Stimulated activated CD8-positive, alpha-beta memory T cell treated with anti-CD3 and anti-CD28 coated beads, Interleukin-12 subunit alpha, Interleukin-12 subunit beta, amount 100 ng/mL, for 4 hours (primary cell): ENCODE results near the gene CACNA2D3.
"Not testable (repeated sequence)": the region's sequence is repeated elsewhere in the genome, so short reads cannot be mapped to it uniquely, and the experiment has no call there.

Experiments used
- DNase-seq: peaks from one replicate; pipeline ENCODE4 v3.0.0-alpha.2; 2020; ENCODE audit warnings: low read depth

The CACNA2D3 gene

DNA sequence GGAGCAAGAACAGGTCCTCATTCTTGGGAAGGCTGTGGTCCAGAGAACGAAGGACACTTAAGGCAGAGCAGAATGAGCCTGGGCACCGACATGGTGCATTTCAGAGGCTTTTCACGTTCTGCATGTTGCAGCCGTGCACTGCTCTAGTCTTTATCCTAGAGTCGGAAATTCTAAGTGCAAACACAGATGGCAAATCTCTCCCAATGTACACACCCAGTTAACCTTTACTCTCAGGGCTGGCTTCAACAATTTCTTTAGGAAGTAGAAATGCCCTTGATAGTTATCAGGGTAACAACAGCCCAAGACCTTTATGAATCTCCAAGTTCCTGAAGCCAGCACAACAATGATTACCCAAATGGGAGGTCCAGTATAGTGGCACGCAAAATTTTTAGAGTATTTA, 844.6 kb downstream of the CACNA2D3 start:
- no peak for DNase-seq

DNA sequence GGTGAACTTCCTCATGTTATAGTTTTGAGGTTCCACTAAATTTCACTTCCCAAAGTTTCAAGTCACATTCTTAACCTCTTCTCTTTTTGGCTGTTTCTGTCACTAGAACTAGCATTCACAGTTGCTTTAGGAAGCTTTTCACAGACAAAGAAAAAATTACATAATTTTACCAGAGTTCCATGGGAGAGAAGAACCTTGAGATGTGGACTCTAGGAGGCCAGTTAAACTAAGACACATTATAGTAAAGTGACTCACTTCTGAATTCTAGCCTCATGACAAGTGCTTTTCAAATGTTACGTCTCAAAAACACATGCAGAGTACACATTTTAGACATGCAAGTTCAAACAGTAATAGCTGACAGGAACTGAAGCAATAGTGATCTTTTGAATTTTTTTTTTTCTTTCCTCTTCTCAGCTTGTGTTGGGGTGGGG, 845.4 kb downstream of the CACNA2D3 start:
- no peak for DNase-seq

DNA sequence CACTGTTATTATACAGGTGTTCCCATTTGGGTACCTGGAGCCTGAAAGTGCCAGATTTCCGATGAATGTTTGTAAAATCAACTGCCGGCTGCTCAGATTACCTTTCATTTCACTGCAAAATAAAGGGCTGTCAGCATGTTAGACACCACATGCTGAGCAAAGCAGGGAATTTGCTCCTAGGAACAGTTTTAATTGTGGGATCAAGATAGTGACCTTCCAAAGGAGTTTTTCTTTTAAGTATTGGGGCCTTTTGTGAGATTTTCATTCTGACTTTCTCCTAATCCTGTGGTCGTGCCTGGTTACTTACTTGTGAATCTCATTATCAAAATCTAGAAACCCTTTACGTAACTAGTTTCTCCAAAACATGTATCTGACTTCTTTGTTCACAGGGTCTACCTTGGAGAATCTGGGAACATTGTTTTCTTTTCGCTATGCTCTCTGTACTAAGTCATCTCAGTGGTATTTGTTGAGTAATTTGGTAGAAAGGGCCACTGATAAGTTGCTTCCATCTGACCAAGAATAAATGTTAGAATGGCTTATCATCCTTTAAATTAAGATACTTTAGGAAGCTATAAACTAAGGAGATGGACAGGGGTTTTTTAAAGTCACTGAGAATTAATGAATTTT, 846.3 kb downstream of the CACNA2D3 start:
- no peak for DNase-seq

DNA sequence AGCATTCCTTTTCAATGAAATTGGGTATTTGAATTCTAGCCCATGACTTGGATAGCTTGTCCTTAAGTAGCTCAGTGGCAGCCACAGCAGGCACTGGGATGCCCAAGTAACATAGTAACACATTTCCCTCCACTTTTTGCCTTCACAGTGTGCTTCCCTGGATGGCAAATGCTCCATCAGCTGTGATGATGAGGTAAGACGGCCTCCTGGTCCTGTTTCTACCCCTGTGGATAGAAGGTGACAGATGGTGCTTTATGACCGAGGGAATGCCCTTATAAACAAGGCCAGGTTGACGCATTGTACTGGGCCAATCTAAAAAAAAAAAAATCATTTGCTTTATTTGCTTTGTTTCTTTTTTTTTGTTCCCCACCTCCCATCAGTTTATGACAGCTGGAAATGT, 847.3 kb downstream of the CACNA2D3 start:
- no peak for DNase-seq

DNA sequence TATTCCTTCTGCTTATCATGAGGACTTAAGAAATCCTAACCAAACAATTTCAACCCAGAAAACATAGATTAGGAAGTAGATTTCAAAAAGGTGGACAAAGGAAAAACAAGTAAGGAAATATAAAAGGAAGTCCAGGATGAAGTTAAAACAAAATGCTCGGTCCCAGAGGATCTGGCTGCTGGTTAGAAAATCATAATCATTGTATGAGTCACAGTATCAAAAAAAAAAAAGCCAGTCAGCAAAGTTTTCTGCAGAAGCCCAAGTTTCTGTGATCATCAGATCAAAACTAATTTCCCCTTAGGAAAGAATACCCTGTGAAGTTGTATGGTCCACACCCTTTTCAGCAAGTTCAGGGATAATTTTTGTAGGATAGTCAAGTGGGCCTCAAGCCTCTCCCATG, 848.5 kb downstream of the CACNA2D3 start:
- no peak for DNase-seq

DNA sequence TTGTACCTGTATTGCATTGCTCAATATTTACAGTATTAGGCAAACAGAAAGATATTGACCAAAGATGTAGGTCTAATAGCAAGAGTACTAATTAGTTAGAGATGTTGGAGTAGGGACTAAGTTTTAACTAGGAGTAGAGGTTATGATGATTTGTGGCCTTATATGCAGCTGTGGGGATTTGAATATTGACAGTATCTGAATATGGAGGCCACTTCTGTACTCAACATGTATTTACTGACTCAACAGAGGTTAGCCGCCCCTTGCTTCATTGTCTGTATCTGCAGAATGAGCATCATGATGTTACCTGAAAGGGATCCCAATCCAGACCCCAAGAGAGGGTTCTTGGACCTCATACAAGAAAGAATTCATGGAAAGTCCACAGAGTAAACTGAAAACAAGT, 855.1 kb downstream of the CACNA2D3 start:
- DNase-seq: no peak

DNA sequence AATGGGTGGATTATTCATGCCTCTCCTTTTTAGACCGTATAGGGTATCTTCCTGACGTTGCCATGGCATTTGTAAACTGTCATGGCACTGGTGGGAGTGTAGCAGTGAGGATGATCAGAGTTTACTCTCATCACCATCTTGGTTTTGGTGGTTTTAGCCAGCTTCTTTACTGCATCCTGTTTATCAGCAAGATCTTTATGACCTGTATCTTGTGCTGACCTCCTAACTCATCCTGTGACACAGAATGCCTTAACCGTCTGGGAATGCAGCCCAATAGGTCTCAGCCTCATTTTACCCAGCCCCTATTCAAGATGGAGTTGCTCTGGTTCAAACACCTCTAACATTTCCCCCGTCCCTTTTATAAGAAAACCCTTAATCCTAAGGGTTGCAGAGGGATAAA, 855.6 kb downstream of the CACNA2D3 start:
- not testable (repeated sequence) for DNase-seq

DNA sequence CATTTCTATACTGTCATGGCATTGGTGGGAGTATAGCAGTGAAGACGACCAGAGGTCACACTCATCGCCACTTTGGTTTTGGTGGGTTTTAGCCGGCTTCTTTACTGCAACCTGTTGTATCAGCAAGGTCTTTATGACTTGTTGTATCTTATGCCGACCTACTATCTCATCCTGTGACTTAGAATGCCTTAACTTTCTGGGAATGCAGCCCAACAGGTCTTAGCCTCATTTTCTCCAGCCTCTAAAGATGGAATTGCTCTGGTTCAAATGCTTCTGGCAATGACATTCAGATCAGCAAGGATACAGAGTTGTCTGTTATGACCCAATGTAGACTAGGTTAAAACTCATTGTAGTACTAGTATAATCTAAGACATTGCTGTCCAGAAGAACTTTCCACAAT, 860.5 kb downstream of the CACNA2D3 start:
- DNase-seq: no peak

DNA sequence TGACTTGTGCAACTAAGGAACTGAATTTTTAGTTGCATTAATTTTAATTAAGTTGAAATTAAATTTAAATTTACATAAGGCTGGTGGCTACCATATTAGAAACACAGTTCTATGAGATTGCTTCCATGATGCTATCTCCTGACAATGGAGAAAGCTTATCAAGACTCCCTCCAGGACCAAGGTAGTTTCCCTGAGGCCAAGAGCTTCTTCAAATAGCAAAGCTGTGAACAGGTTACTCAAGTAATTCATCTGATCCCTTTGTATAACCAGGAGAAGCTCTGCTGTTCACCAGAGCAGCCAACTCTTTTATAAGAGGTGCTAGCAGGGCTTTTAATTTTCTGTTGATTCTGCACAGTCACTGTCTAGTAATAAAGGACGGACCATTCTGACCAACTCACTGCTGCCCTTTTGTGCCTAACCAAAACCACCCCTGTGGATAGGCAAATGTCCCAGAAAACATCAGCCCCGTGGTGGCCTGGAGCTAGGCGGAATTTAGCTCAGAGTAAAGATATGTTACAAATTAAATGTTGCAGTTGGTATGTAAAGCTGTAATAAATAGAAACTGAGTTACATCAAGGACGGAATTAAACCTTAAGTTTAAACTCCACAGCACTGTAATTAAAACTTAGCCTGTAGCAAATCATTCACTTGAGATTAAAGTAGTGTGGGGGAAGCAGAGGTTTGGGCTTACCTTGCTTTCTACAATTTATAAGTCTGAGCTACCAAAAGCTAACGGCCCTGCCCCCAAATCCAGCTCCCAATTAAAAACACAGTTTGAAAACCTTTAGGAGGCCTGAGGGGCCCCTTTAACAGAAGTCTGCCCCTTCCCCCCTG, 861.1 kb downstream of the CACNA2D3 start:
- no peak for DNase-seq

DNA sequence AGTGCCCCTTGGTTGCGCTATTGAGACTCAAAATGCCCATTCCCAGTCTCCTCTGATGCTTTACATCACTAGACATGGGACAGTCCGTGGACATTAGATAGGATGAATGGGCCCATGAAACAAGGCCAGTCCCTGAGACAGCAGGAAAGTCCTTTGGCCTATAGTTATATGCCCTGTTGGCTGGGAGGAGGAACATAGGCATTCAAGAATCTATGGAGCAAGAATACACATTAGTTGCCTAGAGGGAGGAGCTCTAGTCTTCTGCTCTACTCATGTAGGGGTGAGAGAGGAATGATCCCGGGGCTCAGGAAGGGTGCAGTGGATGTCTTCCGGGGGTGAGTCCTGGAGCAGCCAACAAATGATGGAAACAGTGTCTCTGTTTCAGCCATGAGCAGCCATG, 863.5 kb downstream of the CACNA2D3 start:
- DNase-seq: no peak

DNA sequence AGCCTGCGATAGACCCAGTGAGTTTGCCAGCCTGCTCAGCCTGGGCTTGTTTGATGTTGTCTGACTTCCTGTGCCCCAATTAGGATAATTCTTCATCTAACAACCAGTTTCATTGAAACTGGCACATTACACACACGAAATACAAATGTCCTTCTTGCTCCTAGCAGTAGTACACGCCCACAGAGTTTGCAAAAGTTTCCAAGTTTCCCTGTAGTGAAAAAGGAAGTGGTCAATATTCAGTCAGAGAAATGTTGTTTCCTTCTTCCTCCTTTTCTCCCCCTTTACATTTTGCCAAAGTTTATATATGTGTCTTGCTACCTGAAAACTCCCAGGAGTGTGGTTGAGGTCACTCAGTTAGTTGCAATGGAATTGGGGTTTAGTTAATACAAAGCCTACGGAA, 863.9 kb downstream of the CACNA2D3 start:
- DNase-seq: no peak

DNA sequence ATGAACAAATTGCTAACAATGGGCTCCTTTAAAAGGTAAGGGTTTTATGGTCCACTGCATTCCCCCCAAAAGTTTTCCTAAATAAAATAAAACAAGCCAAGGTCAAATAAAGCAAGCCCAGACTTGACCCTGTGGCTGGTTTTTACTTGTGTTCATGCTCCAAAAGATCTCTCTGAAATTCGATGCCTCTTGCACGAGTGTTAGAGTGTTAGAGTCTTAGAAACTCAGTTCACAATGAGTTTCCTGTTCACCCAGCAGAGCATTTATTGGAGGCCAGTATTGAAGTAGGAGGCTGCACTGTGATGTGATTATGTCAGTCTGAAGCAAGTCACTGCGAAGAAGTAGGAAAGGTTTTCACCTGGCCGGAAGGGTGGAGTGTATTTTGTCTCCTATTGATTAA, 865.4 kb downstream of the CACNA2D3 start:
- no peak for DNase-seq

DNA sequence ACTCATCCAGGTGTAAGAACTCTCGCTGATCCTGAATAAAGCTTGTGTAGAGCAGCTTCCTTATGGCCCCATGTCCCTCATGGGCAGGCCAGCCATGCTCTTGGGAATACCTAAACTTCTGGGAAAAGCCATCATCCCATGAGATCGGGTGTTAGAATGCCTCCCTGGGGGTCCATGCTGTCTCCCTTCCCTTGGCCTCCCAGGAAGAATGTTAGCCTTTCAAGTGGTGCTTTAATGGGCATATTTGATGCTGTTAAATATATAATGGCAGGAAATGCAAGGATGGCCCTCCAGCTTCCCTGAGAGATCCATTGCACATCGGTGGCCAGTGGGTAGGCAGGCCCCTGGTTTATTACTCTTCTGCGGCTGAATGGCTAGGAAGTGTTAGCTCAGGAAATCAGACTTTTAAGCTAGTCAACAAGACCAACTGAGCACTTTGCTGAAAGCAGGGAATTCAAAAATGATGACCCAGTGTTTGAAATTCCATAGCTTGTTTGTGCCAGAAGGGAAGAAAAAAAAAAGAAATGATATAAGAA, 866.0 kb downstream of the CACNA2D3 start:
- DNase-seq: no peak

DNA sequence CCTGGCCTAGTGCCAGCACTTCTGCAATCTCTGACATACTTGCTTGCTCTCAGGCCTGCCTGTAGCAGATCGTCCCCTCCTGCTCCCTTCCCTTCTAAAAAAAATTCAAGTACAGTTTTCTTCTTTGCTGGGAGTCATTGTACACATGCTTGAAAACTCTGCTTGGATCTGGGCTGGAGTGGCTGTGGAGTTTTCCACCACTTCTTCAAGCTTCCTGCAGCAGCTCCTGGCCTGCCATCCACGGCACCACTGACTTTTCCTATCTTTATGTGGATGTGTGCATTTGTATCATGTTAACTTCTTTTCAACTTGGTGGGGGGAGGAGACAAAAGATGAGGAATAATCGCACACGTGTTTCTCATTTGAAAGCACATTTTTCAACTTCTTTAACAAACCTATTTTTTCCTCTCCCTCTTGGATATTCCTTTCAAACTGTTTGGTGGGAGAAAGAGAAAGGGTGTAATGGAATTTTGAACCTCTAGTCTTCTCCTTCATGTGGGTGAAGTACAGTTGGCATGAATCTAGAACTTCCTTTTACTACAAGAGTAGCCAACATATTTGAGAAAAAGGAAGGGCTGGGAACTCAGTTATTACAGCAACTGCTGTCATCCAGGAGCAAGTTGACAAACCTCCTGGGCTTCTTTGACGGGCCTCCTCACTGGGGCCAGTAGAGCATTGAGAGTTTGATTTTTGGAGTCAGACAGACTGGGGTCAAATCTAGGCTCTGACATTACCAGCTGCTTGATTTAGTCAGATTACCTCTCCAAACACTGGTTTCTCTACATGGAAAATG, 866.7 kb downstream of the CACNA2D3 start:
- DNase-seq: no peak

DNA sequence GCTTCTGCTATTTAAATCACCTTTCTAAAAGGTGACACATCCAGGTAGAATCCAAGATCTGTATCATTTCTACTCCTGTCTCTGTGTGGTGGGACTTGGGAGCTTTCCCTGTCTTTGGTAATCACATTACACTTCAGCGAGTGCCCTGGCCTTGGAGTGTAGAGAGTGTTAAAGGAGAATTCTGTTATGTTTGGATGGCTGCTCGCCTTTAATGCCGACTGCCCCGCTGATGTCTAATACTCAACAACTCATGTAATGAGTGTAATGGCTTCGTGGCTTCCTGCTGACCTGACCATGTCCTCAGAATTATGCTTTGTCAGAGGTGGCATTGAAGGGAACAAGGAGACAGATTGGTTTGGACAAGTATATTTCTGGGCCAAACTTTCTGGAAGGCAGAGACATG, 871.8 kb downstream of the CACNA2D3 start:
- DNase-seq: no peak

DNA sequence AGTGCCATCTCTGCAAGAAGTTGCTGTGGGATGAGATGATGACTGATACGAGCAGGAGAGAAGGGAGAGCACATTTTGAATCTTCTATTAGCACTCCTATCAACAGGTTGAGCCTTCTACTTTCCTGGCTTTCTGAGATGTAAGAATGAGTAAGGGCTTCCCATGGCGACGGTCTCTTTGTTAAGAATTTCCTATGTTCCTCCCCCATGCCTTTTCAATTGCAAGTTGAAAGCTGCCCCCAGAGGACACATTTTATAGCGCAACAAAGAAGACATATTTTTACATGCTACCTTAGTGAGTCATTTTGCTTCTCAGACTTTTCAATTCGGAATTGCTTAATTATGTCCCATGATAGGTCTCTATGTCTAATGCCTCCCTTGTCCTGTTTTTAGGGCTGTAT, 876.8 kb downstream of the CACNA2D3 start:
- no peak for DNase-seq

DNA sequence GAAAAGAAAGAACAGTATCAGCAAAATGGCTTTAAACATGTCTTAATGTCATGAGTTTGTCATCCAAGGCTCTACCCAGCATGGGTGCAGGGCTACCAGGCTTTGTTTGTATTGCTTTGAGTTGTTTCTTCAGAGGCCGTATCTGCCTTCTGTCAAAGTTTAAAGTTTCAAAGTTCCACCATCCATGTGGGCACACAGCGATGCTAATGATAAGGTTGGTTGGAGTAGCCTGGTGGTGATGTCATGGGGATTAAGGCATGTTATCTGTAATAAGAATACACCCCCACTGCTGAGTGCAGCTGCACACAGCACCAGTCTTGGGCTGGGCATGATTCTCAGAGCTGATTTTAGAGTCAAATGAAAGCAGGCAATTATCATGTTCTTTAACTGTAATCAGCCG, 877.5 kb downstream of the CACNA2D3 start:
- DNase-seq: no peak

DNA sequence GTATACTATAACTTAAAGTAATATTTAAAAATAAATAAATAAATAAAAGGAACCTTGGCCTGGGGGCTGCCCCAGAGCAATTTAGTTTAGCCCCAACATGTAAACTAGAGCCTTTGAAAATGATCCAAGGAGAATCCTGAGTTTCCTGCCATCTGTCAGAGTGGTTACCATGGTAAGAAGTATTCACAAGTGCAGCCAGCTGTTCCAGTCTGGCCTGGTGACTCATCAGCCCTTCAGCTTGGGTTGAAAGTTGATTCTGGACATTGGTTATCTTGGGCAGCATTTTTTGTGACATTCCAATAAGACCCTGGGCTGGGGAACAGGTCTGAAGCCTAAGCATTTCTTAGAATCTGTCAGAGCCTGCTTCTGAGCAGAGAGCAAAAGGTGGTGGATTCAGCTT, 878.2 kb downstream of the CACNA2D3 start:
- DNase-seq: no peak

DNA sequence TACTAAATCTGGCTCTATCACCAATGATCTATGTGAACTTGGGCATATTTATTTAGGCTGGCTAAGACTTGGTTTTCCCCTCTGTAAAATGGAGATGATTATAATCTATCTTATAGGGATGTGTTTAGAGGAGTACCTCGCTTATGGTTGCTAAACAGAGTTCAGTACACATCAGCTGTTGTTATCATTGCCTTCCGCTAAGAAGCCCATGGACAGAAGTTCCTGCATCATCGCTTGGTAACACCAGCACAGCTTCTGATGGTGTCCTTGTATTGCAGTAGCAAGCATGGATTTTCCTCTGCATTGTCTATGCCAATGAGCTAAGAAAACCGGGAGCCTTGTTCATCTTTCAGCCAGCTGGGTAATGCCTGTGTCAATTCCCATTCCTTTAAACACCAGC, 878.6 kb downstream of the CACNA2D3 start:
- no peak for DNase-seq

DNA sequence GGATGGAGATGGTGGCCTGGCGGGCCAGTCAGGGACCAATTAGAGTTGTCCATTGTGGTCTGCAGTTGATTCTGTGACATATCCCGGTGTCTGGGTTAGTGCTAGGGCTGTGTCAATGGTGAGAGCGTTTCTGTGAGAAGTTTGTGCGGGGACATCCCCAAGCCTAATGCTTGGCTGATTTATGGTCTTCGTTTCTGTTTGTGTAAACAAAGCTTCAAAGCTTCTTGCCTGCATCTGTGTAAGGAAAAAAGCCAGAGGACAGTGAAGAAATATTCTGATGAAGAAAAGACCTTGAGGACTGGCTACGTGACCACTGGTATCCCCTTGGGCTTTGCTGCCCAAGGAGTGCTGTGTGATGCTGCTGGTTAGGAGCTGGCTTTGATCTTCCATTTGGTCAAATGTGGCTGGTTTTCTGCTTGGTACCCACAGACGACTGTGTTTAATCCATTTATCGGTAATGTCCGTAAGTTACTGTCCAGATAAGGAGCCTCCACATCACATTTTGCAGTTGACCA, 880.1 kb downstream of the CACNA2D3 start:
- DNase-seq: no peak

DNA sequence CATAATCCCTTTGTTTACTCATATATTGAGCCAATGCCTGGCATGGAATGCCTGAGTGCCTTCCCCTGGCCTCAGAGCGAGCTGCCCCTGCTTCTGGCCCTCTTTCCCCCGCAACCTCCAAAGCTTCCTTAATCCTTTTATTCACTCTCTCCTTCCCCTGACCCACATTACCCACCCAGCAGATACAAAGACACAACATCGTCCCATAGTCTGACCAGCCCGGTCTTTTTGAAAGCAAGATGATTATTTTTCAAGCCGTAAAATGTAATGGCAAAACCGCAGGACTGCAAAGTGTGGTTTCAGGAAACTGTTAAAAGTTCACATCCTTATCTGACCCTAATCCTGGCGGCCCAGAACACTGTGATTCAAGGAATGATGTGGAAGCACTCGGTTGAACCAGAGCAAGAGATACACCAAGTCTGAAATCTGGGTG, 883.9 kb downstream of the CACNA2D3 start:
- DNase-seq: no peak

DNA sequence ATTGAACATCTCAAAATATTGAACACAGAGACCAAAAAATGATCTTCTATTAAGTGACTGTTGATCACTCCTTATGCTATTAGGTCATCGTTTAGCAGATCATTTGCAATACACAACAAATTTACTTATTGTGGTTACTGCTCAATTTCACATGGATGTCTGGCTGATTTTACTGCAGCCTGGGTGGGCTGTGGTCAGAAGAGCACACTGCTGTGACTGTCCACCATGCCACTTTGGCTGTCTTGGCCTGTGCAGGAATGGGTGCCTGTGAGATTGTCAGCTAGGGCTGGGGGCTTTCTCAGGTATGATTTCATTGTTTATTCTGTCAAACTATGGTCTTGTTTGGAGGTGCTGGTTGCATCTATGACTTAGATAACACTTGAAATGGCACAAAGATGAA, 885.6 kb downstream of the CACNA2D3 start:
- no peak for DNase-seq
